Lower leg skin (tissue), 4 donors: ENCODE data around the gene CTNNA2. TPM values are rescaled to one million over a fixed set of nuclear protein-coding genes. Genes with fewer than 3 reads are reported as not detected.

Experiments used
- DNase-seq, 2 donors: peaks; one replicate each; pipeline ENCODE4 v3.0.0-alpha.2; 2019; ENCODE audit warnings: low spot score in 2 of 2
- H3K4me3 ChIP-seq: fragments of 200-600 bp; sonication (generic); 2 replicates; pipeline ENCODE4 v1.5.1; 2017; ENCODE audit warnings: mild to moderate bottlenecking, low read depth; ENCODE audit not compliant: poor library complexity, severe bottlenecking
- CTCF ChIP-seq, 3 donors: fragments of 450-650 bp; IDR thresholded peaks; one replicate each; pipeline ENCODE4 v1.5.1; 2016; ENCODE audit warnings: antibody characterized with exemption in 3 of 3, mild to moderate bottlenecking in 3 of 3, moderate library complexity in 2 of 3
- POLR2A ChIP-seq, 2 donors: fragments of 450-650 bp; IDR thresholded peaks; one replicate each; pipeline ENCODE4 v1.6.1; 2016 to 2017; ENCODE audit warnings: antibody characterized with exemption in 2 of 2, mild to moderate bottlenecking in 1 of 2, moderate library complexity in 1 of 2
- WGBS, 2 donors: methylation state at CpG; one replicate each; pipeline ENCODE4 v1.1.5; 2018; 5-methylcytosine and 5-hydroxymethylcytosine counted together
- intact Hi-C: fragments of 100-400 bp; cut with DNase I; formaldehyde crosslinking; loops from one replicate; pipeline ENCODE4 v1.15.0; 2023; ENCODE audit warnings: low total_unique reads
- total RNA-seq, 4 donors: library from RNA; depleted of rRNA; stranded (reverse); fragments of >200 nt; gene quantifications; one replicate each; pipeline ENCODE4 v1.1.0, GENCODE V29; 2016

CTNNA2 gene
- total RNA-seq, 4 donors from 2014 or later, result not detected

DNA sequence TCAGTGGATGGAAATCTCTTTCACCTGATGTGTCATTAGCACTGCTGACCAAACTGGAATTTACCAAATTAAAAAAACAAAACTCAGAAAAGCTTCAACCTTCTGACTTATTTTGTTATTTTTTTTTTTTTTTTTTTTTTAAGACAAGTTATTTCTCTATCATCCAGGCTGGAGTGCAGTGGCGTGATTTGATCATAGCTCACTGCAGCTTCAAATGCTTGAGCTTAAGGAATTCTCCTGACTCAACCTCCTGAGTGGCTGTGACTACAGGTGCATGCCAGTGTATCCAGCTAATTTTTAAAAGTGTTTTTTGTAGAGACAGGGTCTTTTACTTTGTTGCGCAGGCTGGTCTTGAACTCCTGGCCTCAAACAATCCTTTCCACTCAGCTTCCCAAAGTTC is 636.1 kb downstream of the CTNNA2 start:
- no peak for DNase-seq
- TF ChIP-seq POLR2A (IDR thresholded peaks at IDR 0.05) (no peak), CTCF (IDR thresholded peaks at IDR 0.05) (no peak)
- no peak overlapping the region for H3K4me3 ChIP-seq
- WGBS, 2 donors, result 96% methylated on average over 2 of the region's 2 CpGs
- intact Hi-C loops, result no loop called here

GRCh38 chr2:80149991-80150390 is 637.1 kb downstream of the CTNNA2 start:
- no peak for DNase-seq
- no peak for TF ChIP-seq CTCF (IDR thresholded peaks at IDR 0.05)
- intact Hi-C loops, result no loop called here
- 87 to 95% methylated on average over 1 of the region's 1 CpG for WGBS, 2 donors
- no peak overlapping the region for H3K4me3 ChIP-seq

- TF ChIP-seq CTCF (IDR thresholded peaks at IDR 0.05), result no peak
- TF ChIP-seq POLR2A (IDR thresholded peaks at IDR 0.05), result no peak
- H3K4me3 ChIP-seq, result no peak overlapping the region
- DNase-seq, result no peak
- intact Hi-C loops, result no loop called here
Measured at GRCh38 chr2:80151248-80151647, 638.4 kb downstream of the CTNNA2 start.

DNA sequence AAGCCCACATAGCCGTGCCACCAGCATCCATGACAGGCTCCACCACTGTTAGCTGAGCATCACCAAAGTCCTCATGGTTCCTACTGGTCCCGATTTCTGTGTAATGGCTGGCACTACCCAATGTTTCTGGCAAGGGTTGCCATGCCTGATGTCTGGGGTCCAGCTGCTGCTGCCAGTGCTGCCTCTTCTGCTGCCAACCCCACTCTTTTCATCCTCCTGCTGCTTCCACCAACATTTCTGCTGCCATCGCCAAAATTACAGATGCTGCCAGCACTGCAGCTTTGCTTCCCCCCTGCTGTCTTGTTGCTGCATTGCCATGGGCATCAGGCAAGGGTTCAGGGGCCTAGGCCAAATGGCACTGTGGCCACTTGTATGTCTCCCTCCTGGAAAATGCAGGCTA is 638.8 kb downstream of the CTNNA2 start:
- 78 to 86% methylated on average over 3 of the region's 3 CpGs for WGBS, 2 donors
- no peak for DNase-seq
- no peak for TF ChIP-seq POLR2A (IDR thresholded peaks at IDR 0.05)
- no peak for TF ChIP-seq CTCF (IDR thresholded peaks at IDR 0.05)
- intact Hi-C loops, result no loop called here
- H3K4me3 ChIP-seq, result no peak overlapping the region

DNA sequence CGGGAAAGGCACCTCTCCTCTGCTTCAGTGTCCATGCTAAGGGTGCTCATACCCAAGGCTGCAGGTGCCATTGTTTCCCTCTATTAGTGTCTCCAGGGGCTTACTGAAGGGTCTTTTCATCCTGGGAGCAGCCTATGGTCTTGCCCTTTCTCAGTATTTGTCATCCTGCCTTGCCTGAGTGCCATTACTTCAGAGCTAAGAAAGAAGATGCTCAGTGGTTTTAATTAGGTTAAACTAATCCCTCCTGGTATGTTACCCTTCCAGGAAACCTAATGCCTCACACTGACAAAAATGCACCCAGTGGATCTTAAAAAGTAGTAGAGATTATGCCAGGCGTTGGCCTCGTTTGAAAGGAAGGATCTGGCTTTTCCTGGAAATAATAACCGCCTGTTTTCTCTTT is 640.3 kb downstream of the CTNNA2 start:
- intact Hi-C loops, result no loop called here
- WGBS, 2 donors, result 68 to 70% methylated on average over 4 of the region's 4 CpGs
- TF ChIP-seq POLR2A (IDR thresholded peaks at IDR 0.05) (no peak), CTCF (IDR thresholded peaks at IDR 0.05) (no peak)
- no peak for DNase-seq
- no peak overlapping the region for H3K4me3 ChIP-seq

GRCh38 chr2:80153768-80154167 is 640.9 kb downstream of the CTNNA2 start:
- no peak for DNase-seq
- TF ChIP-seq CTCF (IDR thresholded peaks at IDR 0.05), result no peak
- TF ChIP-seq POLR2A (IDR thresholded peaks at IDR 0.05), result no peak
- intact Hi-C loops, result no loop called here
- no peak overlapping the region for H3K4me3 ChIP-seq
